IMR-90 (cell line): Measurements from ENCODE around the gene GRB2. TPM values are rescaled to one million over a fixed set of nuclear protein-coding genes. Genes with fewer than 3 reads are reported as not detected.

Experiments used
- ATAC-seq: fragments of 200-7000 bp; cut with Tn5 transposase; 2 replicates; pipeline ENCODE4 v1.9.1; 2020; ENCODE audit warnings: low read depth, mild to moderate bottlenecking, moderate library complexity
- BruUV-seq: library from RNA; stranded (reverse); fragments of 400-500 nt; replicated peaks from 2 replicates; lab custom pipeline; 2021; lab: Mats Ljungman, UMichigan
- CTCF ChIA-PET: fragments of 300-600 bp; formaldehyde crosslinking; extraction: SDS; loops from one replicate; lab custom pipeline; 2021; ENCODE audit warnings: antibody characterized with exemption; lab: Yijun Ruan, JAX
- POLR2A ChIA-PET: fragments of 300-600 bp; sonication (Branson Sonifier 250); formaldehyde crosslinking; loops from one replicate; lab custom pipeline; 2022; ENCODE audit warnings: antibody characterized with exemption; ENCODE audit not compliant: unreplicated experiment; lab: Charles Lee
- DNase-seq: peaks from one replicate; pipeline ENCODE4 v3.0.0; 2013
- H2AFZ ChIP-seq: replicated peaks from 2 replicates; pipeline ENCODE3; 2013; ENCODE audit warnings: low read length, mild to moderate bottlenecking; ENCODE audit not compliant: poor library complexity
- H2AK5ac ChIP-seq: 2 replicates; pipeline ENCODE4 v1.6.1; 2013; ENCODE audit warnings: low read depth, low read length, inconsistent platforms
- H2AK9ac ChIP-seq: replicated peaks from 2 replicates; pipeline ENCODE3; 2013; ENCODE audit warnings: mild to moderate bottlenecking, low read depth, low read length, moderate library complexity; ENCODE audit not compliant: poor library complexity
- H2BK120ac ChIP-seq: 2 replicates; pipeline ENCODE4 v1.6.1; 2013; ENCODE audit warnings: low read depth, low read length, inconsistent platforms
- H2BK15ac ChIP-seq: 3 replicates; pipeline ENCODE4 v1.6.1; 2013; ENCODE audit warnings: low read depth, low read length, inconsistent platforms
- H2BK20ac ChIP-seq: 2 replicates; pipeline ENCODE4 v1.6.1; 2013; ENCODE audit warnings: low read depth, mild to moderate bottlenecking, inconsistent platforms, low read length, moderate library complexity
- H2BK5ac ChIP-seq: 2 replicates; pipeline ENCODE4 v1.6.1; 2013; ENCODE audit warnings: mild to moderate bottlenecking, low read depth, low read length, inconsistent platforms; ENCODE audit not compliant: poor library complexity, severe bottlenecking
- H3K14ac ChIP-seq: replicated peaks from 2 replicates; pipeline ENCODE4 v1.6.1; 2013; ENCODE audit warnings: low read depth, low read length, inconsistent platforms
- H3K18ac ChIP-seq: 2 replicates; pipeline ENCODE4 v1.6.1; 2013; ENCODE audit warnings: low read depth, low read length, control low read depth
- H3K23ac ChIP-seq: 2 replicates; pipeline ENCODE4 v1.6.1; 2013; ENCODE audit warnings: low read depth, low read length, inconsistent platforms
- H3K27ac ChIP-seq: 2 replicates; pipeline ENCODE4 v1.5.1; 2013; ENCODE audit warnings: mild to moderate bottlenecking, control low read depth, low read length; ENCODE audit not compliant: insufficient read depth
- H3K27me3 ChIP-seq: 2 replicates; pipeline ENCODE4 v1.6.1; 2013; ENCODE audit warnings: low read length; ENCODE audit not compliant: control insufficient read depth, insufficient read depth
- H3K36me3 ChIP-seq: 2 replicates; pipeline ENCODE4 v1.6.1; 2013; ENCODE audit warnings: low read length, mixed read lengths; ENCODE audit not compliant: control insufficient read depth, insufficient read depth
- H3K4ac ChIP-seq: 2 replicates; pipeline ENCODE4 v1.6.1; 2013; ENCODE audit warnings: low read depth, low read length, inconsistent platforms
- H3K4me1 ChIP-seq: 2 replicates; pipeline ENCODE4 v1.6.1; 2013; ENCODE audit warnings: low read length, mixed read lengths; ENCODE audit not compliant: control insufficient read depth, insufficient read depth
- H3K4me2 ChIP-seq: 2 replicates; pipeline ENCODE4 v1.6.1; 2013; ENCODE audit warnings: low read depth, mild to moderate bottlenecking, control low read depth, low read length, moderate library complexity
- H3K4me3 ChIP-seq: 2 replicates; pipeline ENCODE4 v1.5.1; 2013; ENCODE audit warnings: low read depth, mild to moderate bottlenecking, control low read depth, low read length, moderate library complexity; ENCODE audit not compliant: insufficient read depth
- H3K56ac ChIP-seq: 2 replicates; pipeline ENCODE4 v1.6.1; 2013; ENCODE audit warnings: low read length, inconsistent platforms; ENCODE audit not compliant: insufficient read depth; ENCODE audit errors: extremely low read depth
- H3K79me1 ChIP-seq, 2 experiments: 2 replicates each; pipeline ENCODE4 v1.6.1; 2013; ENCODE audit warnings: low read length in 2 of 2, inconsistent platforms in 1 of 2, low read depth in 1 of 2
- H3K9ac ChIP-seq: 2 replicates; pipeline ENCODE4 v1.6.1; 2013; ENCODE audit warnings: low read depth, low read length, control low read depth
- H3K9me1 ChIP-seq: 2 replicates; pipeline ENCODE4 v1.6.1; 2013; ENCODE audit warnings: low read length, inconsistent platforms; ENCODE audit not compliant: insufficient read depth
- H3K9me3 ChIP-seq: 2 replicates; pipeline ENCODE4 v1.6.1; 2013; ENCODE audit warnings: low read length; ENCODE audit not compliant: control insufficient read depth, insufficient read depth
- H4K20me1 ChIP-seq: 2 replicates; pipeline ENCODE4 v1.6.1; 2013; ENCODE audit warnings: low read length, inconsistent platforms; ENCODE audit not compliant: insufficient read depth
- H4K5ac ChIP-seq: 2 replicates; pipeline ENCODE4 v1.6.1; 2013; ENCODE audit warnings: mild to moderate bottlenecking, low read depth, low read length, control low read depth
- H4K8ac ChIP-seq, 2 experiments: 2 replicates each; pipeline ENCODE4 v1.6.1; 2013; ENCODE audit warnings: low read depth in 2 of 2, low read length in 2 of 2, control low read depth in 1 of 2, inconsistent platforms in 1 of 2
- H4K91ac ChIP-seq: 2 replicates; pipeline ENCODE4 v1.6.1; 2013; ENCODE audit warnings: low read depth, low read length, inconsistent platforms; ENCODE audit not compliant: insufficient read depth
- CEBPB ChIP-seq: IDR thresholded peaks from 2 replicates; pipeline ENCODE4 v1.6.1; 2012; ENCODE audit warnings: low read depth, low read length, improper control_type of control experiment
- CTCF ChIP-seq: conservative IDR thresholded peaks from 2 replicates; pipeline ENCODE4 v1.5.1; 2012; ENCODE audit warnings: mild to moderate bottlenecking, low read depth, low read length, improper control_type of control experiment
- FOS ChIP-seq: fragments of 150-350 bp; IDR thresholded peaks from 2 replicates; pipeline ENCODE4 v1.6.1; 2016; ENCODE audit warnings: low read depth, low read length
- MAFK ChIP-seq: IDR thresholded peaks from 2 replicates; pipeline ENCODE4 v1.6.1; 2012; ENCODE audit warnings: low read depth, low read length, improper control_type of control experiment
- NFE2L2 ChIP-seq: fragments of 150-350 bp; IDR thresholded peaks from 2 replicates; pipeline ENCODE4 v1.6.1; 2016; ENCODE audit warnings: low read depth, mild to moderate bottlenecking, low read length
- POLR2A ChIP-seq: IDR thresholded peaks from 2 replicates; pipeline ENCODE4 v1.6.1; 2012; ENCODE audit warnings: mild to moderate bottlenecking, low read depth, low read length
- RFX5 ChIP-seq: IDR thresholded peaks from 2 replicates; pipeline ENCODE4 v1.8.0; 2012; ENCODE audit warnings: low read depth, mild to moderate bottlenecking, low read length, moderate library complexity
- WGBS, 2 experiments: methylation state at CpG; one replicate each; pipeline versions ENCODE4 v1.1.5 to v1.1.7; 2013; ENCODE audit warnings: missing lambda C conversion rate in 2 of 2; ENCODE audit not compliant: insufficient read length in 1 of 2; ENCODE audit errors: extremely low coverage in 2 of 2; 5-methylcytosine and 5-hydroxymethylcytosine counted together
- dilution Hi-C: fragments of 300-500 bp; cut with HindIII; formaldehyde crosslinking; loops from one replicate; pipeline ENCODE4 v1.14.3; 2018; ENCODE audit warnings: low sequenced_read_pairs; ENCODE audit not compliant: unreplicated experiment
- in situ Hi-C: fragments of 300-500 bp; cut with MboI; formaldehyde crosslinking; loops from 3 replicates; pipeline ENCODE4 v1.14.3; 2019; ENCODE audit warnings: low sequenced_read_pairs, inconsistent platforms, mixed read lengths
- intact Hi-C: fragments of 100-400 bp; cut with micrococcal nuclease; formaldehyde crosslinking; loops from 2 replicates; pipeline ENCODE4 v1.10.0; 2022
- polyA plus RNA-seq, 3 experiments: library from polyadenylated mRNA; depleted of rRNA; stranded (reverse); fragments of >200 nt; gene quantifications; 2 replicates each; pipeline ENCODE4 v1.2.3, GENCODE V29; 2012; ENCODE audit warnings: low replicate concordance in 1 of 3
- total RNA-seq: library from RNA; depleted of rRNA; stranded (reverse); fragments of >200 nt; gene quantifications from 2 replicates; pipeline ENCODE4 v1.2.3, GENCODE V29; 2012

Gene GRB2
- total and polyA plus RNA-seq, 2 of the 4 experiments (the other 2 are of a cell fraction): 49.3 to 62.1 TPM

GRCh38 chr17:75428543-75429469 lies 23.3 kb upstream of the GRB2 start:
- Histone ChIP-seq H3K14ac (peak overlapping the region; percentile 34; the same call in 1 of the 2 replicates), H3K9me1 (no peaks in the 10 kb centered on the region; the same call in 1 of the 2 replicates), H2BK15ac (peak overlapping the region; percentile 15; the same call in 1 of the 3 replicates), H3K4me1 (peaks cover 8% of the 10 kb centered on the region; the same call in 1 of the 2 replicates), H2AFZ (peak overlapping the region; percentile 75), H2AK5ac (peak overlapping the region; percentile 5; the same call in 1 of the 2 replicates), H4K8ac (peak overlapping the region in 1 of 2 experiments; percentile 66; a peak in 1 of 4 replicates), H3K36me3 (no peaks in the 10 kb centered on the region), H2BK120ac (peak overlapping the region; percentile 75), H3K4me2 (peak overlapping the region; percentile 61), H3K9ac (no peak overlapping the region), H3K4me3 (no peak overlapping the region), H4K91ac (peak overlapping the region; percentile 64), H3K27me3 (no peaks in the 10 kb centered on the region), H3K27ac (peak overlapping the region; percentile 43; the same call in 1 of the 2 replicates), H3K79me1 (no peaks in the 10 kb centered on the region), H3K23ac (no peak overlapping the region), H3K9me3 (no peaks in the 10 kb centered on the region), H2AK9ac (no peak overlapping the region), H4K20me1 (no peaks in the 10 kb centered on the region), H4K5ac (peak overlapping the region; percentile 33; the same call in 1 of the 2 replicates), H3K56ac (no peak overlapping the region), H3K4ac (peak overlapping the region; percentile 34), H3K18ac (peak overlapping the region; percentile 48; the same call in 1 of the 2 replicates), H2BK20ac (peak overlapping the region; percentile 62; the same call in 1 of the 2 replicates), H2BK5ac (peak overlapping the region; percentile 68)
- DNase-seq: peak; percentile 92
- in situ Hi-C loops (loop anchor here (5.0 to 10.0 kb wide), 2 partner anchors 83 to 316 kb away; no protein-coding TSS in a partner anchor), intact Hi-C loops (no loop called here), dilution Hi-C loops (no loop called here)
- BruUV-seq: no TSS peak
- ATAC-seq: peak; percentile 53
- TF ChIP-seq CTCF: no peak
- TF ChIP-seq MAFK: peak; percentile 67; the same call in 1 of the 2 replicates
- TF ChIP-seq RFX5: peak; percentile 69; the same call in 1 of the 2 replicates
- TF ChIP-seq FOS: 0 out of 2 replicates have a peak, but pooled peaks have one; percentile 37
- peak; percentile 4; the same call in 1 of the 2 replicates for TF ChIP-seq CEBPB
- no peak for TF ChIP-seq POLR2A
- peak; percentile 59 for TF ChIP-seq NFE2L2
- POLR2A ChIA-PET: interaction anchor here (0.6 kb wide), 1 partner anchor 11 kb away, joined by 13 read pairs; no protein-coding TSS in a partner anchor
- WGBS, 2 experiments: 100% methylated on average over 4 of the region's 17 CpGs; no CpG with 5 or more reads in 1 of the 2 experiments
- CTCF ChIA-PET: interaction anchor here (0.6 kb wide), 1 partner anchor 53 kb away, joined by 3 read pairs; no protein-coding TSS in a partner anchor
